VCaP (cell line): ENCODE measurements around the gene AGAP3.
A peak's percentile ranks its signal among the peaks of the same experiment; 100 is the strongest.

Source experiments
- H3K27ac ChIP-seq: fragments of 450-650 bp; 2 replicates; pipeline ENCODE4 v1.5.1; 2017
- CTCF ChIP-seq: fragments of 450-650 bp; conservative IDR thresholded peaks from 2 replicates; pipeline ENCODE4 v1.5.1; 2017; ENCODE audit warnings: mild to moderate bottlenecking, moderate library complexity

The AGAP3 gene

GRCh38 chr7:151148319-151149259 lies 62.3 kb downstream of the AGAP3 start:
- H3K27ac ChIP-seq: peak overlapping the region; percentile 77
- TF ChIP-seq CTCF: no peak

- peak overlapping the region; percentile 77 for H3K27ac ChIP-seq
- no peak for TF ChIP-seq CTCF
Observed at GRCh38 chr7:151150388-151150787, 64.1 kb downstream of the AGAP3 start.

GRCh38 chr7:151152643-151153513 lies 66.6 kb downstream of the AGAP3 start:
- H3K27ac ChIP-seq: no peak overlapping the region
- TF ChIP-seq CTCF: peak; percentile 41; the same call in 1 of the 2 replicates

GRCh38 chr7:151157645-151158329 lies 71.5 kb downstream of the AGAP3 start:
- TF ChIP-seq CTCF: no peak

GRCh38 chr7:151161757-151162156 lies 75.5 kb downstream of the AGAP3 start:
- no peak for TF ChIP-seq CTCF
- no peak overlapping the region for H3K27ac ChIP-seq

More at GRCh38 chr7:151157645-151158329, 71.5 kb downstream of the AGAP3 start:
- H3K27ac ChIP-seq: no peak overlapping the region

GRCh38 chr7:151166629-151167196 lies 80.4 kb downstream of the AGAP3 start:
- TF ChIP-seq CTCF: no peak
- peak overlapping the region; percentile 18; the same call in 1 of the 2 replicates for H3K27ac ChIP-seq
